ENCODE data around the gene NPC2. TPM values are rescaled to one million over a fixed set of nuclear protein-coding genes. Genes with fewer than 3 reads are reported as not detected.
"Not testable (repeated sequence)": the region's sequence is repeated elsewhere in the genome, so short reads cannot be mapped to it uniquely, and the experiment has no call there.

The NPC2 gene
- total RNA-seq, 1 experiment from 2014 or later, result 291 TPM

DNA sequence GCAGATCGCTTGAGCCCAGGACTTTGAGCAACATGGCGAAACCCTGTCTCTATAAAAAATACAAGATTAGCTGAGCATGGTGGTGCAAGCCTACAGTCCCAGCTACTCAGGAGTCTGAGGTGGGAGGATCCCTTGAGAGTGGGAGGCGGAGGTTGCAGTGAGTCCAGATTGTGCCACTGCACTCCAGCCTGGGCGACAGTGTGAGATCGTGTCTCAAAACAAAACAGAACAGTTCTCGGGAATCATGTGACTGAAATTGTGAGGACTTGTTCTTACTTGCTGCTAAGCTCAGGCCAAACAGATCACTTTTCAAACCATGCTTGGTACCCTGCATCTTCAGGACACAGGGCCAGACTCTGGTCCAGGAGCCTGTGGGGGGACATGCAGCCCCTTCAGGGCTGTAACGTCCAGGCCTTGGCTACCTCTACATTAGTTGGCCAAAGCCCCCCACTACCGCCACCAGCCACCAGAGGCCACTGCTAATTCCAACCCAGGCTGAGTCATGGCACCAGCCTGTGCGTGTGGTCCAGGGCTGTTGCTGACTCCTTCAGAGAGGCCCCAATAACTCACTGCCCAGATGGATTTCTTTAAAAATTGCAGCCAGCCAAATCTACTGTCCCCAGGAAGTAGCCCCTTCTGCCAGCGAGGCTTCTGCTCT is 33.7 kb downstream of the NPC2 start:
- Histone ChIP-seq H3K4me1 (no peaks in the 10 kb centered on the region), H3K9me3 (peaks cover 4% of the 10 kb centered on the region; the same call in 1 of the 2 replicates), H3K36me3 (ENCODE audit: control insufficient read depth, insufficient read depth, low read length) (no peaks in the 10 kb centered on the region), H3K4me3 (ENCODE audit: low read depth, low read length) (no peak overlapping the region), H3K27me3 (replicated peaks; ENCODE audit: control insufficient read depth, insufficient read depth, low read length) (no peaks in the 10 kb centered on the region)
- TF ChIP-seq, protein P1, sequence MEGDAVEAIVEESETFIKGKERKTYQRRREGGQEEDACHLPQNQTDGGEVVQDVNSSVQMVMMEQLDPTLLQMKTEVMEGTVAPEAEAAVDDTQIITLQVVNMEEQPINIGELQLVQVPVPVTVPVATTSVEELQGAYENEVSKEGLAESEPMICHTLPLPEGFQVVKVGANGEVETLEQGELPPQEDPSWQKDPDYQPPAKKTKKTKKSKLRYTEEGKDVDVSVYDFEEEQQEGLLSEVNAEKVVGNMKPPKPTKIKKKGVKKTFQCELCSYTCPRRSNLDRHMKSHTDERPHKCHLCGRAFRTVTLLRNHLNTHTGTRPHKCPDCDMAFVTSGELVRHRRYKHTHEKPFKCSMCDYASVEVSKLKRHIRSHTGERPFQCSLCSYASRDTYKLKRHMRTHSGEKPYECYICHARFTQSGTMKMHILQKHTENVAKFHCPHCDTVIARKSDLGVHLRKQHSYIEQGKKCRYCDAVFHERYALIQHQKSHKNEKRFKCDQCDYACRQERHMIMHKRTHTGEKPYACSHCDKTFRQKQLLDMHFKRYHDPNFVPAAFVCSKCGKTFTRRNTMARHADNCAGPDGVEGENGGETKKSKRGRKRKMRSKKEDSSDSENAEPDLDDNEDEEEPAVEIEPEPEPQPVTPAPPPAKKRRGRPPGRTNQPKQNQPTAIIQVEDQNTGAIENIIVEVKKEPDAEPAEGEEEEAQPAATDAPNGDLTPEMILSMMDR (IDR thresholded peaks at IDR 0.05; ENCODE audit: insufficient read depth in 1 of 2, low read depth in 1 of 2, low read length in 1 of 2, severe bottlenecking in 1 of 2, unreplicated experiment in 1 of 2), result peak; percentile 52 to 75
- peaks cover 9% of the 10 kb centered on the region for H3K9me3 Mint-ChIP-seq (ENCODE audit: unreplicated experiment)
- intact Hi-C loops (cut with micrococcal nuclease; ENCODE audit: unreplicated experiment), result no loop called here
- H3K4me1 Mint-ChIP-seq (ENCODE audit: low read depth, unreplicated experiment), result no peaks in the 10 kb centered on the region
- ChIA-PET CTCF (interaction anchor here (0.8 kb wide), 1 partner anchor 151 kb away, joined by 3 read pairs; no protein-coding TSS in a partner anchor), POLR2A (no interaction called here)
- no peak overlapping the region for H3K27ac Mint-ChIP-seq (ENCODE audit: unreplicated experiment)
- H3K4me3 Mint-ChIP-seq (ENCODE audit: unreplicated experiment), result no peak overlapping the region
- H3K27me3 Mint-ChIP-seq (ENCODE audit: insufficient read depth, unreplicated experiment), result no peaks in the 10 kb centered on the region
- DNase-seq, result peak in 1 of 2 experiments; percentile 61
- no peaks in the 10 kb centered on the region for H3K36me3 Mint-ChIP-seq (ENCODE audit: insufficient read depth, unreplicated experiment)
- BruUV-seq (replicated peaks), result no TSS peak

DNA sequence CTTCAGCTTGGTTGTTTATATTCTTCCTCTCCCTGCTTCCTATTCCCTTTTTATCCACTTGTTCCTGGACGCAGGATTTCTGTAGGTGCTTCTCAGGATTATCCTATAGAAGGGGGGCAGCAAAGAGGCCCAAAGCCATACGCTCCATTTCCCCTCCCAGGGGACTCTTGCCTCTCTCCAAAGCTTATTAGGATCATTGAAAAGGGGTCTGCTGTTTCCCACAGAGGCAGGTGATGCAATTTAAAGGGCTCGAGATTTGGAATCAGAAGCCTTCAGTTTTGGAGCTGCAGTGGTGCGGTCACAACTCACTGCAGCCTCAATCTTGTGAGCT is 35.6 kb downstream of the NPC2 start:
- no TSS peak for BruUV-seq (replicated peaks)
- Histone ChIP-seq H3K4me3 (ENCODE audit: low read depth, low read length) (no peak overlapping the region), H3K9me3 (peaks cover 14% of the 10 kb centered on the region; the same call in 1 of the 2 replicates), H3K27me3 (replicated peaks; ENCODE audit: control insufficient read depth, insufficient read depth, low read length) (no peaks in the 10 kb centered on the region), H3K4me1 (no peaks in the 10 kb centered on the region), H3K36me3 (ENCODE audit: control insufficient read depth, insufficient read depth, low read length) (no peaks in the 10 kb centered on the region)
- DNase-seq, result no peak
- Mint-ChIP-seq H3K4me3 (ENCODE audit: unreplicated experiment) (no peak overlapping the region), H3K36me3 (ENCODE audit: insufficient read depth, unreplicated experiment) (no peaks in the 10 kb centered on the region), H3K27me3 (ENCODE audit: insufficient read depth, unreplicated experiment) (no peaks in the 10 kb centered on the region), H3K27ac (ENCODE audit: unreplicated experiment) (no peak overlapping the region), H3K9me3 (ENCODE audit: unreplicated experiment) (peaks cover 9% of the 10 kb centered on the region), H3K4me1 (ENCODE audit: low read depth, unreplicated experiment) (no peaks in the 10 kb centered on the region)
- TF ChIP-seq, protein P1 (IDR thresholded peaks at IDR 0.05; ENCODE audit: insufficient read depth in 1 of 2, low read depth in 1 of 2, low read length in 1 of 2, severe bottlenecking in 1 of 2, unreplicated experiment in 1 of 2), result no peak
- CTCF ChIA-PET, result interaction anchor here (0.6 kb wide), 1 partner anchor 109 kb away, joined by 3 read pairs; the partner anchor contains the start of gene VRTN
- intact Hi-C loops (cut with micrococcal nuclease; ENCODE audit: unreplicated experiment), result no loop called here
- POLR2A ChIA-PET, result no interaction called here

DNA sequence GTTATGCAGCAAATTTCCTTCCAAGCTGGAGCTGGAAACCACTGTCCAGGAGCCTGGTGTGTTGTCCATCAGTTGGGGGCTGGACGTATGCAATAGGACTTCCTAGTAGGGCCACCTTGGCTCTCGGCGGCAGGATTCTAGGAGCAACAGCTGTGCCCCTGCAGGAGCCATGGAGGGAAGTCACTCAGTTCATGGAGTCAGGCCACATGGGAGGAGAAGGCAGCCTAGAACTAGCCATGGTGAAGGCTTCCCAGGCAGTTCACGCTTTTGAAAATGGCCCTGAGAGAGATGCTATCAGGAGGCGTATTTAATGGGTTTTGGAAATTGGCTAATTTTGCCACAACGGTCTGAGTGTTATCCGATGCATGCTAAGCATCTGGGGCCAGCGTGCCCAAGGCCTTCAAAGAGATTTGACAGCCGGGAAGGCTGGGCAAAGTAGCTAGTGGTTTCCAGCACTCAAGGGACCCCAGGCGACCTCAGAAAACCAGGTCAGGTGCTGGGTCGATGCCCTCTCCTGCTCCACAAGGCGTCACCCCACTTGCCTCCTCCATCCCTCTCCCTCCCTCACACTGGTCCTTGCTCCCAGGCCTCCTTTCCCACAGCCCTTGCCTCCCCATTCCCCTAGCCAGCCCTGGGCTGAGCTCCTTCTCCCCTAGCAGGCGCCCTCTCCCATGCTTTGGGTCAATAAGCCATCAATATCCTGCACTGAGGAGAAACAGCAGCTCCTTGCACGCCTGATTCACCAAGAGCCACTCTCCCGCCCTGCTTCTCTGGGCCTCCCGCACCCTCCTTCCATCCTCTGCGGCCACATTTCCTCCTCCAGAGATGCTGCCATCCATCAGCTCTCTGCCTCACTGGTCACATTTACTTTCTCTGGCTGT is 36.2 kb downstream of the NPC2 start:
- POLR2A ChIA-PET, result no interaction called here
- BruUV-seq (replicated peaks), result no TSS peak
- H3K4me1 Mint-ChIP-seq (ENCODE audit: low read depth, unreplicated experiment), result no peaks in the 10 kb centered on the region

DNA sequence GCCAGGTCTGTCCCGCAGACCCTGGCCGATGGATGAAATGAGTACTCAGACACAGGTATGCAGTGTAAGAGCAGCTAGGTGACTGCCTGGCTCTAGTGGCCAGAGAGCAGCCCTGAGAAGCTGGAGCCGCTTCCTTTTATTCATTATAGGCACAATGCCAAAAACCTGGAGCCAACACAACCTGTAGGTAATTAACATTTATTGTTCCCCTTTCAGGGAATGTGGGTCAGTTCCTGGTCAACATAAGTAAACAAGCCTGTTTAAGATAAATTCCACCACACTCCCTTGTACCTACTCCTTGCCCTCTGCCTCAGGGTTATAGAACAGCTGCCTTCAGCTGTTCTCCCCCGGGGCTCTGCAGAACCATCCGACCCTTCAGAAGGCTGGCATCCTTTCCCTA is 38.7 kb downstream of the NPC2 start:
- POLR2A ChIA-PET; intact Hi-C loops (cut with micrococcal nuclease; ENCODE audit: unreplicated experiment); H3K27ac Mint-ChIP-seq (ENCODE audit: unreplicated experiment); H3K4me3 ChIP-seq (ENCODE audit: low read depth, low read length); H3K4me1 ChIP-seq; CTCF ChIA-PET; H3K27me3 ChIP-seq (replicated peaks; ENCODE audit: control insufficient read depth, insufficient read depth, low read length); H3K4me3 Mint-ChIP-seq (ENCODE audit: unreplicated experiment); H3K4me1 Mint-ChIP-seq (ENCODE audit: low read depth, unreplicated experiment); DNase-seq; H3K36me3 ChIP-seq (ENCODE audit: control insufficient read depth, insufficient read depth, low read length); H3K9me3 Mint-ChIP-seq (ENCODE audit: unreplicated experiment); H3K27me3 Mint-ChIP-seq (ENCODE audit: insufficient read depth, unreplicated experiment); H3K36me3 Mint-ChIP-seq (ENCODE audit: insufficient read depth, unreplicated experiment); BruUV-seq (replicated peaks): not testable (repeated sequence)
- peaks cover 14% of the 10 kb centered on the region; the same call in 1 of the 2 replicates for H3K9me3 ChIP-seq

More for the DNA sequence above, 36.2 kb downstream of the NPC2 start:
- intact Hi-C loops (cut with micrococcal nuclease; ENCODE audit: unreplicated experiment), result no loop called here
- Histone ChIP-seq H3K4me3 (ENCODE audit: low read depth, low read length) (no peak overlapping the region), H3K27me3 (replicated peaks; ENCODE audit: control insufficient read depth, insufficient read depth, low read length) (no peaks in the 10 kb centered on the region), H3K36me3 (ENCODE audit: control insufficient read depth, insufficient read depth, low read length) (no peaks in the 10 kb centered on the region), H3K4me1 (no peaks in the 10 kb centered on the region), H3K9me3 (peaks cover 14% of the 10 kb centered on the region; the same call in 1 of the 2 replicates)
- TF ChIP-seq, protein P1 (IDR thresholded peaks at IDR 0.05; ENCODE audit: insufficient read depth in 1 of 2, low read depth in 1 of 2, low read length in 1 of 2, severe bottlenecking in 1 of 2, unreplicated experiment in 1 of 2), result no peak
- Mint-ChIP-seq H3K27me3 (ENCODE audit: insufficient read depth, unreplicated experiment) (no peaks in the 10 kb centered on the region), H3K36me3 (ENCODE audit: insufficient read depth, unreplicated experiment) (no peaks in the 10 kb centered on the region), H3K9me3 (ENCODE audit: unreplicated experiment) (peaks cover 9% of the 10 kb centered on the region), H3K4me3 (ENCODE audit: unreplicated experiment) (no peak overlapping the region), H3K27ac (ENCODE audit: unreplicated experiment) (no peak overlapping the region)
- no peak for DNase-seq
- CTCF ChIA-PET, result interaction anchor here (0.6 kb wide), 3 partner anchors 47 to 605 kb away, joined by 3 to 4 read pairs (median 3); partner anchors contain the start of gene VRTN

All from Caco-2 (cell line).